Natural killer cell (primary cell): Measurements from ENCODE around the gene ZNF518B. TPM values are rescaled to one million over a fixed set of nuclear protein-coding genes. Genes with fewer than 3 reads are reported as not detected.

ENCODE experiments used
- ATAC-seq, 3 donors: fragments of 150-1000 bp in 2 of 3; fragments of 200-7000 bp in 1 of 3; cut with Tn5 transposase; 1 replicate in 1 of 3; 2 replicates in 2 of 3; pipeline ENCODE4 v1.10.0; 2021; ENCODE audit warnings: mild to moderate bottlenecking in 2 of 3, moderate library complexity in 2 of 3
- DNase-seq, 2 donors: peaks; one replicate each; pipeline versions ENCODE4 v3.0.0 to v3.0.0-alpha.2; 2013 to 2021; ENCODE audit warnings: mixed read lengths in 1 of 2
- H3K27ac ChIP-seq: one replicate; pipeline ENCODE4 v1.5.1; 2013; ENCODE audit warnings: mild to moderate bottlenecking, low read length
- H3K27me3 ChIP-seq: one replicate; pipeline ENCODE4 v1.6.1; 2013; ENCODE audit warnings: low read length; ENCODE audit not compliant: control insufficient read depth, insufficient read depth
- H3K36me3 ChIP-seq: one replicate; pipeline ENCODE4 v1.6.1; 2013; ENCODE audit warnings: low read length; ENCODE audit not compliant: control insufficient read depth, insufficient read depth
- H3K4me1 ChIP-seq: one replicate; pipeline ENCODE4 v1.6.1; 2013; ENCODE audit warnings: low read length; ENCODE audit not compliant: control insufficient read depth, insufficient read depth
- H3K4me3 ChIP-seq: one replicate; pipeline ENCODE4 v1.5.1; 2013; ENCODE audit warnings: low read length
- H3K9me3 ChIP-seq: one replicate; pipeline ENCODE4 v1.6.1; 2013; ENCODE audit warnings: low read length; ENCODE audit not compliant: control insufficient read depth, insufficient read depth
- H3K27ac Mint-ChIP-seq, 2 donors: one replicate each; pipeline ENCODE4 v1.8.0; 2022; ENCODE audit warnings: mild to moderate bottlenecking in 2 of 2, mixed read lengths in 2 of 2, moderate library complexity in 1 of 2
- H3K27me3 Mint-ChIP-seq, 2 donors: one replicate each; pipeline ENCODE4 v1.8.0; 2022; ENCODE audit warnings: low read depth in 2 of 2, mixed read lengths in 2 of 2
- H3K36me3 Mint-ChIP-seq: one replicate; pipeline ENCODE4 v1.8.0; 2022; ENCODE audit warnings: mixed read lengths
- H3K4me1 Mint-ChIP-seq, 2 donors: one replicate each; pipeline ENCODE4 v1.8.0; 2022; ENCODE audit warnings: mixed read lengths in 2 of 2
- H3K4me3 Mint-ChIP-seq: one replicate; pipeline ENCODE4 v1.8.0; 2022; ENCODE audit warnings: mild to moderate bottlenecking, moderate library complexity, mixed read lengths
- H3K9me3 Mint-ChIP-seq, 2 donors: one replicate each; pipeline ENCODE4 v1.8.0; 2022; ENCODE audit warnings: mixed read lengths in 2 of 2
- WGBS: methylation state at CpG from one replicate; pipeline ENCODE4 v1.1.7; 2013; ENCODE audit warnings: missing lambda C conversion rate; ENCODE audit not compliant: insufficient coverage; 5-methylcytosine and 5-hydroxymethylcytosine counted together
- intact Hi-C: fragments of 100-400 bp; cut with micrococcal nuclease; formaldehyde crosslinking; loops from one replicate; pipeline ENCODE4 v1.14.2; 2022
- total RNA-seq, 4 donors: library from RNA; stranded (reverse); fragments of 120-200 nt in 1 of 4; gene quantifications; one replicate each; pipeline versions ENCODE4 v1.2.3 to v1.2.4, GENCODE V29; 2013 to 2022
- TF ChIP-seq, protein P1 (sequence below): fragments of 200-600 bp; IDR thresholded peaks from one replicate; pipeline ENCODE4 v1.8.0; 2022; ENCODE audit warnings: antibody characterized with exemption

ZNF518B gene
- total RNA-seq, 3 donors from 2014 or later (not counting 1 experiment from before 2014, with no cell fraction given): 14.6 to 19.9 (median 15.2) TPM

DNA sequence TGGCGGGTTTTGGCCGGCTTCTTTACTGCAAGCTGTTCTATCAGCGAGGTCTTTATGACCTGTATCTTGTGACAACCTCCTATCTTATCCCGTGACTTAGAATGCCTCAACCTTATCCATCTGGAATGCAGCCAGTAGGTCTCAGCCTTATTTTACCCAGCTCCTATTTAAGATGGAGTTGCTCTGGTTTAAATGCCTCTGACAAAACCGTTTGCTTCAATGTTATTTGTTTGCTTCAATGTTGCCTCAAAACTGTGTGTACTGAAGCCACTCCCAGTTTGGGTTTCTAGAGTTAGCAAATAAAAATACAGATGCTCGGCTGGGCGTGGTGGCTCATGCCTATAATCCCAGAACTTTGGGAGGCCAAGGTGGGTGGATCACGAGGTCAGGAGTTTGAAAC, 51.6 kb downstream of the ZNF518B start:
- no peaks in the 10 kb centered on the region for H3K4me1 Mint-ChIP-seq
- WGBS: 90% methylated on average over 8 of the region's 8 CpGs

DNA sequence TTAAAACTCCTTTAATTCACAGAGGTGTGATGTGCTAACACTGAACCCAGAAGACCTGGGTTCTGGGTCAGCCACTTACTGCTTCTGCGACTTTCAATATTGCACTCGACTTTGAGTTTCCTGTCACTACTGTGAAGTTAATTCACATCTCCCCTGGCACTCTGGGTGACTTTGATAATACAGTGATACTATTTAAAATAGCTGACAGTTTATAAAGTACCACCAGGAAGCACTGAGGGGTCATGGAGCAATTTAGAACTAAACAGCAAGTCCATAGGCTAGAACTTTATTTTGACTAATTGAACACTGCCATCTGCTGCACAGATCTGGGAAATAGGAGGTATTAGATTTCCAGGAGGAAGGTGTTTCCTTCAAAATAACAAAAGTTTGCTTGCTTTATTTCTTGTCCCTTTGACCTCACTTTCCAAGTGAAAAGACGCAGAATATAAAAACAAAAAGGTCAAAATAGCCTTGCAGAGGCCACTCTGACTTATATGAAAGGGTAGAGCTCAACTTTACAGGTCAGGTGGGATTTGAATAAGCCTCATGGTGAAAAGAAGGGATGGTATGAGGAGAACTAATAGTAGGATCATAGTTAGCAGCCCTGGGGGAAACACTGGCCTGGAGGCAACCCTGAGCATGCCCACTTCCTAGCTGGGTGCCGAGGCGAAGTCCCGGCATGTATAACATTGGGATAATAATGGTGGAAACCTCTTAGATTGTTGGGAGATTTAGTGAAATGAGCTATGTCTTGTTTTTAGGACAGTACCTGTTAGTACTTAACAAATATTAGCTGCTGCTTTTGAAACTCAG, 53.4 kb downstream of the ZNF518B start:
- WGBS: 84% methylated on average over 6 of the region's 6 CpGs
- H3K9me3 ChIP-seq: no peaks in the 10 kb centered on the region
- H3K36me3 ChIP-seq: no peaks in the 10 kb centered on the region
- DNase-seq (peak in 1 of 2 donors; percentile 50), ATAC-seq (peak in 1 of 3 donors; percentile 36)
- H3K27ac ChIP-seq: no peak overlapping the region
- no peaks in the 10 kb centered on the region for H3K27me3 ChIP-seq
- TF ChIP-seq, protein P1, sequence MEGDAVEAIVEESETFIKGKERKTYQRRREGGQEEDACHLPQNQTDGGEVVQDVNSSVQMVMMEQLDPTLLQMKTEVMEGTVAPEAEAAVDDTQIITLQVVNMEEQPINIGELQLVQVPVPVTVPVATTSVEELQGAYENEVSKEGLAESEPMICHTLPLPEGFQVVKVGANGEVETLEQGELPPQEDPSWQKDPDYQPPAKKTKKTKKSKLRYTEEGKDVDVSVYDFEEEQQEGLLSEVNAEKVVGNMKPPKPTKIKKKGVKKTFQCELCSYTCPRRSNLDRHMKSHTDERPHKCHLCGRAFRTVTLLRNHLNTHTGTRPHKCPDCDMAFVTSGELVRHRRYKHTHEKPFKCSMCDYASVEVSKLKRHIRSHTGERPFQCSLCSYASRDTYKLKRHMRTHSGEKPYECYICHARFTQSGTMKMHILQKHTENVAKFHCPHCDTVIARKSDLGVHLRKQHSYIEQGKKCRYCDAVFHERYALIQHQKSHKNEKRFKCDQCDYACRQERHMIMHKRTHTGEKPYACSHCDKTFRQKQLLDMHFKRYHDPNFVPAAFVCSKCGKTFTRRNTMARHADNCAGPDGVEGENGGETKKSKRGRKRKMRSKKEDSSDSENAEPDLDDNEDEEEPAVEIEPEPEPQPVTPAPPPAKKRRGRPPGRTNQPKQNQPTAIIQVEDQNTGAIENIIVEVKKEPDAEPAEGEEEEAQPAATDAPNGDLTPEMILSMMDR: peak; percentile 41
- H3K4me1 ChIP-seq: no peaks in the 10 kb centered on the region
- Mint-ChIP-seq H3K4me3 (no peak overlapping the region), H3K4me1 (no peaks in the 10 kb centered on the region), H3K36me3 (no peaks in the 10 kb centered on the region), H3K27me3 (peaks cover 3 to 11% of the 10 kb centered on the region in 2 donors), H3K9me3 (no peaks in the 10 kb centered on the region), H3K27ac (no peak overlapping the region)
- intact Hi-C loops: loop anchor here (2.0 to 5.0 kb wide), 2 partner anchors 247 to 637 kb away; no protein-coding TSS in a partner anchor
- H3K4me3 ChIP-seq: no peak overlapping the region

More for the DNA sequence above, 51.6 kb downstream of the ZNF518B start:
- TF ChIP-seq, protein P1: no peak
- intact Hi-C loops: no loop called here
- Mint-ChIP-seq H3K9me3 (no peaks in the 10 kb centered on the region), H3K27ac (no peak overlapping the region), H3K4me3 (no peak overlapping the region), H3K36me3 (no peaks in the 10 kb centered on the region), H3K27me3 (peaks cover 5 to 11% of the 10 kb centered on the region in 2 donors)
- Histone ChIP-seq H3K27me3 (no peaks in the 10 kb centered on the region), H3K36me3 (no peaks in the 10 kb centered on the region), H3K9me3 (no peaks in the 10 kb centered on the region), H3K4me1 (no peaks in the 10 kb centered on the region), H3K27ac (no peak overlapping the region), H3K4me3 (no peak overlapping the region)
- DNase-seq (no peak), ATAC-seq (no peak)

DNA sequence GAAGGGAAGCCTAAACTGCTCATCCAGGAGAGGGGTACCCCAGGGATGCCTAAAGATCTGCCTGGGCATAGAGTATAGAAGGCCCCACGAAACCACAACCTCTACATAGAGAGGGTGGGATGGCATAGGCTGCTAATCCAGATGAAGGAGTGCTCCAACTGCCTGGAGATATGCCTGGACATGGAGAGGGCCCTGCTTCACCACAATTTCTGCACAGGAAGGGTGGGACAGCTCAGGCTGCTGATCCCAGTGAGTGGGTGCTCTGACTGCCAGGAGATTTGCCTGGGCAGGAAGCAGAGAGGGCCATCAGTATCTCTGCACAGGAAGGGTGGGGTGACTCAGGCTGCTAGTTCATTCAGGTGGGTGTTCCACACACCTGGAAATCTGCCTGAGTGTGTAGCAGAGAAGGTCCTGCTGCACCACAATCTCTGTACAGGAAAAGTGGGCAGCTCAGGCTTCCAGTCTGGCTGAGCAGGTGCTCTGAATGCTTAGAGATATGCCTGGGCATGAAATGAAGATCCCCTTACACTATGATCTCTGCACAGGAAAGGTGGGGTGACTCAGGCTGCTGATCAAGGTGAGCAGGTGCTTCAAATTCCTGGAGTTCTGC, 61.1 kb downstream of the ZNF518B start:
- Histone ChIP-seq H3K27ac (no peak overlapping the region), H3K4me3 (no peak overlapping the region), H3K36me3 (no peaks in the 10 kb centered on the region), H3K27me3 (no peaks in the 10 kb centered on the region), H3K9me3 (no peaks in the 10 kb centered on the region), H3K4me1 (no peaks in the 10 kb centered on the region)
- Mint-ChIP-seq H3K27ac (no peak overlapping the region), H3K4me1 (peaks cover 0 to 5% of the 10 kb centered on the region in 2 donors), H3K27me3 (peaks cover 16 to 36% of the 10 kb centered on the region in 2 donors), H3K4me3 (no peak overlapping the region), H3K9me3 (peaks cover 0 to 4% of the 10 kb centered on the region in 2 donors), H3K36me3 (peaks cover 6% of the 10 kb centered on the region)
- DNase-seq: no peak
- intact Hi-C loops: no loop called here
- TF ChIP-seq, protein P1: no peak
- ATAC-seq: no peak
- 71% methylated on average over 1 of the region's 1 CpG for WGBS

Other genes starting within 250 kb of the ZNF518B start
- gene CLNK, start 227.3 kb upstream of the ZNF518B start, total RNA-seq: 1 to 10 TPM in 2 of 3 donors, under 1 TPM in 1; 1.00 to 1.1 (median 1.0) TPM